GM21786 (cell line): ENCODE data around the gene CHST12.

Source experiments
- ATAC-seq: cut with Tn5 transposase; IDR thresholded peaks from one replicate; pipeline ENCODE4 v1.9.1; 2021; ENCODE audit not compliant: unreplicated experiment

The CHST12 gene

GRCh38 chr7:2403014-2403717 is at the start of gene CHST12:
Gene CHST12 (plus strand): TSS chr7:2403611. CDS start chr7:2432640, 29,029 bp downstream.
- ATAC-seq, result peak; percentile 38

- peak; percentile 66 for ATAC-seq
Observed at GRCh38 chr7:2353936-2354185, 49.5 kb upstream of the CHST12 start.

GRCh38 chr7:2354186-2354938 is 49.0 kb upstream of the CHST12 start, which contains the start of gene EIF3B:
Gene EIF3B (plus strand): TSS chr7:2354827. CDS start chr7:2354922, 95 bp downstream.
- peak; percentile 68 for ATAC-seq

- no peak for ATAC-seq
Observed at GRCh38 chr7:2354939-2355704, 48.3 kb upstream of the CHST12 start.

GRCh38 chr7:2355705-2356008 is 47.8 kb upstream of the CHST12 start:
- no peak for ATAC-seq

- ATAC-seq, result no peak
Observed at GRCh38 chr7:2357165-2357564, 46.2 kb upstream of the CHST12 start.

- no peak for ATAC-seq
Observed at GRCh38 chr7:2357571-2357970, 45.8 kb upstream of the CHST12 start.

GRCh38 chr7:2358968-2359527 is 44.4 kb upstream of the CHST12 start:
- no peak for ATAC-seq

GRCh38 chr7:2359610-2360009 is 43.8 kb upstream of the CHST12 start:
- ATAC-seq, result no peak

GRCh38 chr7:2360796-2361195 is 42.6 kb upstream of the CHST12 start:
- no peak for ATAC-seq

- ATAC-seq, result no peak
Observed at GRCh38 chr7:2362385-2363088, 40.9 kb upstream of the CHST12 start.

- ATAC-seq, result no peak
Observed at GRCh38 chr7:2369139-2369538, 34.3 kb upstream of the CHST12 start.

- ATAC-seq, result no peak
Observed at GRCh38 chr7:2371329-2371728, 32.1 kb upstream of the CHST12 start.

- no peak for ATAC-seq
Observed at GRCh38 chr7:2372724-2373123, 30.7 kb upstream of the CHST12 start.

GRCh38 chr7:2373124-2373556 is 30.3 kb upstream of the CHST12 start:
- no peak for ATAC-seq

- no peak for ATAC-seq
Observed at GRCh38 chr7:2373646-2374045, 29.8 kb upstream of the CHST12 start.

- no peak for ATAC-seq
Observed at GRCh38 chr7:2374401-2374800, 29.0 kb upstream of the CHST12 start.

GRCh38 chr7:2374830-2375728 is 28.3 kb upstream of the CHST12 start:
- ATAC-seq, result no peak

GRCh38 chr7:2376351-2377154 is 26.9 kb upstream of the CHST12 start:
- ATAC-seq, result no peak
